GM13977 (cell line): Measurements from ENCODE around the gene NYAP1.
"Not testable (repeated sequence)": the region's sequence is repeated elsewhere in the genome, so short reads cannot be mapped to it uniquely, and the experiment has no call there.

Experiments used
- DNase-seq: peaks from one replicate; pipeline ENCODE4 v3.0.0; 2012; ENCODE audit warnings: low spot score
- CTCF ChIP-seq: IDR thresholded peaks from 2 replicates; pipeline ENCODE4 v1.5.1; 2012; ENCODE audit warnings: mild to moderate bottlenecking, control low read depth; ENCODE audit not compliant: insufficient read depth; ENCODE audit errors: extremely low read depth, missing control alignments
- in situ Hi-C: fragments of 300-500 bp; cut with MboI; formaldehyde crosslinking; loops from one replicate; pipeline ENCODE4 v1.12.0; 2022; ENCODE audit warnings: low sequenced_read_pairs, low pct_unique_long_range_greater_than_20kb, mixed read lengths, inconsistent platforms; ENCODE audit not compliant: unreplicated experiment

NYAP1 gene

GRCh38 chr7:100441641-100442535, 41.8 kb upstream of the NYAP1 start:
- in situ Hi-C loops, result no loop called here

GRCh38 chr7:100443096-100443840, 40.5 kb upstream of the NYAP1 start:
- no peak for TF ChIP-seq CTCF
- in situ Hi-C loops, result no loop called here
- no peak for DNase-seq

More at GRCh38 chr7:100441641-100442535, 41.8 kb upstream of the NYAP1 start:
- no peak for DNase-seq
- TF ChIP-seq CTCF, result no peak

- no peak for DNase-seq
- TF ChIP-seq CTCF, result no peak
- in situ Hi-C loops, result no loop called here
Observed at GRCh38 chr7:100444311-100445278, 39.1 kb upstream of the NYAP1 start.

- in situ Hi-C loops, result no loop called here
- no peak for DNase-seq
- TF ChIP-seq CTCF, result no peak
Observed at GRCh38 chr7:100446040-100446439, 37.7 kb upstream of the NYAP1 start.

GRCh38 chr7:100447363-100447762, 36.4 kb upstream of the NYAP1 start:
- in situ Hi-C loops, DNase-seq: not testable (repeated sequence)

- in situ Hi-C loops, result no loop called here
- TF ChIP-seq CTCF, result no peak
- DNase-seq, result no peak
Observed at GRCh38 chr7:100449190-100449795, 34.4 kb upstream of the NYAP1 start.
